Measurements from ENCODE around the gene SLC7A6. TPM values are rescaled to one million over a fixed set of nuclear protein-coding genes. Genes with fewer than 3 reads are reported as not detected.

SLC7A6 gene
- total and polyA plus RNA-seq, 9 donors: 3.1 to 14.4 (median 9.0) TPM

GRCh38 chr16:68238029-68238345, 26.3 kb upstream of the SLC7A6 start:
- Histone ChIP-seq H3K4me3 (peak overlapping the region; percentile 61), H3K27me3 (no peaks in the 10 kb centered on the region), H3K9me3 (no peaks in the 10 kb centered on the region), H3K27ac (peak overlapping the region in 1 of 2 donors; percentile 12), H3K36me3 (no peaks in the 10 kb centered on the region), H3K4me1 (ENCODE audit: insufficient read depth) (peaks cover 12% of the 10 kb centered on the region)
- intact Hi-C loops (cut with DNase I): loop anchor here in 2 of 4 donors (10.0 kb wide), 2 partner anchors 143 to 153 kb away; partner anchors contain the start of gene NFATC3 (in 1 of the 2)
- TF ChIP-seq CTCF (IDR thresholded peaks at IDR 0.05): no peak
- TF ChIP-seq POLR2A (IDR thresholded peaks at IDR 0.05): no peak
- TF ChIP-seq EP300 (IDR thresholded peaks at IDR 0.05): no peak
- no peak for DNase-seq
- 13 to 19% (median 15%) methylated on average over 20 of the region's 20 CpGs for WGBS, 3 donors

- TF ChIP-seq EP300 (IDR thresholded peaks at IDR 0.05): no peak
- intact Hi-C loops (cut with DNase I): no loop called here
- no peak overlapping the region for H3K4me3 ChIP-seq
- no peaks in the 10 kb centered on the region for H3K27me3 ChIP-seq
- no peaks in the 10 kb centered on the region for H3K9me3 ChIP-seq
- H3K4me1 ChIP-seq (ENCODE audit: insufficient read depth): peaks cover 13% of the 10 kb centered on the region
- no peaks in the 10 kb centered on the region for H3K36me3 ChIP-seq
- H3K27ac ChIP-seq: no peak overlapping the region
- WGBS, 3 donors: 82 to 85% (median 83%) methylated on average over 7 of the region's 7 CpGs
- no peak for DNase-seq
These were observed 22.2 kb upstream of the SLC7A6 start for GRCh38 chr16:68242085-68242484.

- Histone ChIP-seq H3K27ac (no peak overlapping the region), H3K27me3 (no peaks in the 10 kb centered on the region), H3K9me3 (no peaks in the 10 kb centered on the region), H3K4me3 (no peak overlapping the region), H3K4me1 (ENCODE audit: insufficient read depth) (peaks cover 11% of the 10 kb centered on the region), H3K36me3 (no peaks in the 10 kb centered on the region)
- 81 to 87% (median 85%) methylated on average over 9 of the region's 9 CpGs for WGBS, 3 donors
- intact Hi-C loops (cut with DNase I): no loop called here
- TF ChIP-seq EP300 (IDR thresholded peaks at IDR 0.05): no peak
- no peak for TF ChIP-seq CTCF (IDR thresholded peaks at IDR 0.05)
- no peak for TF ChIP-seq POLR2A (IDR thresholded peaks at IDR 0.05)
- no peak for DNase-seq
These were observed 21.1 kb upstream of the SLC7A6 start for GRCh38 chr16:68242926-68243858.

GRCh38 chr16:68244481-68244902, 19.8 kb upstream of the SLC7A6 start:
- TF ChIP-seq POLR2A (IDR thresholded peaks at IDR 0.05): no peak
- no peak for TF ChIP-seq CTCF (IDR thresholded peaks at IDR 0.05)
- TF ChIP-seq EP300 (IDR thresholded peaks at IDR 0.05): no peak
- no peak overlapping the region for H3K27ac ChIP-seq
- DNase-seq: no peak
- intact Hi-C loops (cut with DNase I): no loop called here
- H3K9me3 ChIP-seq: no peaks in the 10 kb centered on the region
- peaks cover 11% of the 10 kb centered on the region for H3K4me1 ChIP-seq (ENCODE audit: insufficient read depth)
- H3K27me3 ChIP-seq: no peaks in the 10 kb centered on the region
- peak overlapping the region; percentile 88 for H3K4me3 ChIP-seq
- 4 to 6% (median 5%) methylated on average over 20 of the region's 20 CpGs for WGBS, 3 donors
- H3K36me3 ChIP-seq: no peaks in the 10 kb centered on the region
